ENCODE measurements around the gene CEP44.
"Not testable (repeated sequence)": the region's sequence is repeated elsewhere in the genome, so short reads cannot be mapped to it uniquely, and the experiment has no call there.

Gene CEP44

GRCh38 chr4:174358410-174358809 lies 74.7 kb downstream of the CEP44 start:
- no peaks in the 10 kb centered on the region for H3K9me3 Mint-ChIP-seq
- no peak overlapping the region for H3K4me3 Mint-ChIP-seq
- no peak for ATAC-seq (replicated peaks)
- no peaks in the 10 kb centered on the region for H3K36me3 Mint-ChIP-seq (ENCODE audit: insufficient read depth)
- peaks cover 13 to 18% of the 10 kb centered on the region in 2 donors for H3K27me3 Mint-ChIP-seq
- no peaks in the 10 kb centered on the region for H3K4me1 Mint-ChIP-seq (ENCODE audit: low read depth in 2 of 2)
- H3K27ac Mint-ChIP-seq = no peak overlapping the region
- DNase-seq = no peak

- H3K36me3 Mint-ChIP-seq (ENCODE audit: insufficient read depth) = no peaks in the 10 kb centered on the region
- H3K4me3 Mint-ChIP-seq = no peak overlapping the region
- H3K27ac Mint-ChIP-seq = no peak overlapping the region
- no peak for DNase-seq
- no peaks in the 10 kb centered on the region for H3K4me1 Mint-ChIP-seq (ENCODE audit: low read depth in 2 of 2)
- H3K9me3 Mint-ChIP-seq = no peaks in the 10 kb centered on the region
- ATAC-seq (replicated peaks) = peak; percentile 70
- peaks cover 13 to 18% of the 10 kb centered on the region in 2 donors for H3K27me3 Mint-ChIP-seq
Measured at GRCh38 chr4:174358829-174359228, 75.1 kb downstream of the CEP44 start.

GRCh38 chr4:174362340-174362739 lies 78.6 kb downstream of the CEP44 start:
- ATAC-seq (replicated peaks) (no peak), DNase-seq (no peak)
- no peaks in the 10 kb centered on the region for H3K27me3 Mint-ChIP-seq
- no peak overlapping the region for H3K27ac Mint-ChIP-seq
- H3K4me3 Mint-ChIP-seq = no peak overlapping the region
- H3K9me3 Mint-ChIP-seq = no peaks in the 10 kb centered on the region
- no peaks in the 10 kb centered on the region for H3K36me3 Mint-ChIP-seq (ENCODE audit: insufficient read depth)
- no peaks in the 10 kb centered on the region for H3K4me1 Mint-ChIP-seq (ENCODE audit: low read depth in 2 of 2)

- not testable (repeated sequence) for DNase-seq; H3K9me3 Mint-ChIP-seq; H3K36me3 Mint-ChIP-seq (ENCODE audit: insufficient read depth); H3K27ac Mint-ChIP-seq; ATAC-seq (replicated peaks); H3K4me1 Mint-ChIP-seq (ENCODE audit: low read depth in 2 of 2); H3K27me3 Mint-ChIP-seq; H3K4me3 Mint-ChIP-seq
Measured at GRCh38 chr4:174363782-174364181, 80.1 kb downstream of the CEP44 start.

GRCh38 chr4:174365018-174365587 lies 81.4 kb downstream of the CEP44 start:
- H3K4me3 Mint-ChIP-seq = no peak overlapping the region
- no peaks in the 10 kb centered on the region for H3K4me1 Mint-ChIP-seq (ENCODE audit: low read depth in 2 of 2)
- ATAC-seq (replicated peaks) (no peak), DNase-seq (peak in 2 of 3 experiments; percentile 8 to 17)
- H3K27ac Mint-ChIP-seq = no peak overlapping the region
- no peaks in the 10 kb centered on the region for H3K9me3 Mint-ChIP-seq
- H3K36me3 Mint-ChIP-seq (ENCODE audit: insufficient read depth) = no peaks in the 10 kb centered on the region
- no peaks in the 10 kb centered on the region for H3K27me3 Mint-ChIP-seq

GRCh38 chr4:174369985-174370384 lies 86.3 kb downstream of the CEP44 start:
- H3K27me3 Mint-ChIP-seq = no peaks in the 10 kb centered on the region
- DNase-seq (no peak), ATAC-seq (replicated peaks) (no peak)
- no peaks in the 10 kb centered on the region for H3K36me3 Mint-ChIP-seq (ENCODE audit: insufficient read depth)
- H3K4me3 Mint-ChIP-seq = no peak overlapping the region
- H3K9me3 Mint-ChIP-seq = no peaks in the 10 kb centered on the region
- no peak overlapping the region for H3K27ac Mint-ChIP-seq
- H3K4me1 Mint-ChIP-seq (ENCODE audit: low read depth in 2 of 2) = no peaks in the 10 kb centered on the region

GRCh38 chr4:174373821-174374220 lies 90.1 kb downstream of the CEP44 start:
- H3K9me3 Mint-ChIP-seq = no peaks in the 10 kb centered on the region
- peaks cover 0 to 12% of the 10 kb centered on the region in 2 donors for H3K27me3 Mint-ChIP-seq
- H3K4me3 Mint-ChIP-seq = no peak overlapping the region
- DNase-seq = no peak
- no peaks in the 10 kb centered on the region for H3K36me3 Mint-ChIP-seq (ENCODE audit: insufficient read depth)
- H3K27ac Mint-ChIP-seq = no peak overlapping the region
- no peak for ATAC-seq (replicated peaks)
- H3K4me1 Mint-ChIP-seq (ENCODE audit: low read depth in 2 of 2) = no peaks in the 10 kb centered on the region

- H3K27ac Mint-ChIP-seq = no peak overlapping the region
- no peaks in the 10 kb centered on the region for H3K36me3 Mint-ChIP-seq (ENCODE audit: insufficient read depth)
- no peak for DNase-seq
- ATAC-seq (replicated peaks) = no peak
- H3K9me3 Mint-ChIP-seq = no peaks in the 10 kb centered on the region
- no peak overlapping the region for H3K4me3 Mint-ChIP-seq
- H3K4me1 Mint-ChIP-seq (ENCODE audit: low read depth in 2 of 2) = no peaks in the 10 kb centered on the region
- H3K27me3 Mint-ChIP-seq = peaks cover 0 to 12% of the 10 kb centered on the region in 2 donors
Measured at GRCh38 chr4:174375422-174375821, 91.7 kb downstream of the CEP44 start.

GRCh38 chr4:174377613-174378012 lies 93.9 kb downstream of the CEP44 start:
- no peak overlapping the region for H3K4me3 Mint-ChIP-seq
- ATAC-seq (replicated peaks) (no peak), DNase-seq (no peak)
- H3K27ac Mint-ChIP-seq = no peak overlapping the region
- no peaks in the 10 kb centered on the region for H3K9me3 Mint-ChIP-seq
- no peaks in the 10 kb centered on the region for H3K4me1 Mint-ChIP-seq (ENCODE audit: low read depth in 2 of 2)
- H3K27me3 Mint-ChIP-seq = peaks cover 0 to 19% of the 10 kb centered on the region in 2 donors
- H3K36me3 Mint-ChIP-seq (ENCODE audit: insufficient read depth) = no peaks in the 10 kb centered on the region

GRCh38 chr4:174378951-174379350 lies 95.2 kb downstream of the CEP44 start:
- ATAC-seq (replicated peaks) = no peak
- peaks cover 0 to 19% of the 10 kb centered on the region in 2 donors for H3K27me3 Mint-ChIP-seq

GRCh38 chr4:174380206-174380605 lies 96.5 kb downstream of the CEP44 start:
- not testable (repeated sequence) for DNase-seq; H3K9me3 Mint-ChIP-seq; H3K36me3 Mint-ChIP-seq (ENCODE audit: insufficient read depth); H3K27ac Mint-ChIP-seq; H3K4me3 Mint-ChIP-seq; H3K4me1 Mint-ChIP-seq (ENCODE audit: low read depth in 2 of 2); ATAC-seq (replicated peaks)
- H3K27me3 Mint-ChIP-seq = peaks cover 0 to 19% of the 10 kb centered on the region in 2 donors

More at GRCh38 chr4:174378951-174379350, 95.2 kb downstream of the CEP44 start:
- Mint-ChIP-seq H3K4me3 (no peak overlapping the region), H3K27ac (no peak overlapping the region), H3K9me3 (no peaks in the 10 kb centered on the region), H3K4me1 (ENCODE audit: low read depth in 2 of 2) (no peaks in the 10 kb centered on the region), H3K36me3 (ENCODE audit: insufficient read depth) (no peaks in the 10 kb centered on the region)
- DNase-seq = no peak

- no peaks in the 10 kb centered on the region for H3K36me3 Mint-ChIP-seq (ENCODE audit: insufficient read depth)
- H3K9me3 Mint-ChIP-seq = no peaks in the 10 kb centered on the region
- H3K27ac Mint-ChIP-seq = no peak overlapping the region
- no peak for DNase-seq
- H3K27me3 Mint-ChIP-seq = peaks cover 0 to 14% of the 10 kb centered on the region in 2 donors
- ATAC-seq (replicated peaks) = no peak
- H3K4me1 Mint-ChIP-seq (ENCODE audit: low read depth in 2 of 2) = no peaks in the 10 kb centered on the region
- no peak overlapping the region for H3K4me3 Mint-ChIP-seq
Measured at GRCh38 chr4:174380699-174381439, 97.2 kb downstream of the CEP44 start.

GRCh38 chr4:174381440-174381800 lies 97.7 kb downstream of the CEP44 start:
- ATAC-seq (replicated peaks) (no peak), DNase-seq (no peak)
- no peak overlapping the region for H3K27ac Mint-ChIP-seq
- H3K4me1 Mint-ChIP-seq (ENCODE audit: low read depth in 2 of 2) = no peaks in the 10 kb centered on the region
- H3K27me3 Mint-ChIP-seq = peaks cover 0 to 14% of the 10 kb centered on the region in 2 donors
- no peaks in the 10 kb centered on the region for H3K36me3 Mint-ChIP-seq (ENCODE audit: insufficient read depth)
- no peaks in the 10 kb centered on the region for H3K9me3 Mint-ChIP-seq
- no peak overlapping the region for H3K4me3 Mint-ChIP-seq
